Gastroesophageal sphincter (tissue), 3 donors: ENCODE measurements around the gene C3.
"Not testable (repeated sequence)": the region's sequence is repeated elsewhere in the genome, so short reads cannot be mapped to it uniquely, and the experiment has no call there.

Source experiments
- POLR2AphosphoS5 ChIP-seq: sonication (generic); formaldehyde crosslinking; IDR thresholded peaks from one replicate; pipeline ENCODE4 v1.6.1; 2017; ENCODE audit warnings: antibody characterized with exemption
- TF ChIP-seq, protein P1 (sequence below), 4 experiments: fragments of 200-600 bp in 2 of 4; fragments of 450-650 bp in 2 of 4; sonication (generic) in 1 of 4; IDR thresholded peaks; one replicate each; pipeline ENCODE4 v1.5.1; 2017 to 2019; ENCODE audit warnings: antibody characterized with exemption in 4 of 4, mild to moderate bottlenecking in 2 of 4, moderate library complexity in 2 of 4

DNA sequence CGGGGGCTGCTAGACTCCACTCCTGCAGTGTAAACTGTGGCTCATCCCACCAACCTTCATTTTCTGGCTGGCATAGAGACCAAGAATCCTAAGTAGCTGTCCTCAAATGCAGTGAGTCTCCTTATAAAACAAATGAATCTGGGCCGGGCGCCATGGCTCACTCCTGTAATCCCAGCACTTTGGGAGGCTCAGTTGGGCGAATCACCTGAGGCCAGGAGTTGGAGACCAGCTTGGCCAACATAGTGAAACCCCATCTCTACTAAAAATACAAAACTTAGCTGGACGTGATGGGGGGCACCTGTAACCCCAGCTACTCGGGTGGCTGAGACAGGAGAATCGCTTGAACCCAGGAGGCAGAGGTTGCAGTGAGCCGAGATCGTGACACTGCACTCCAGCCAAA lies 80.1 kb downstream of the C3 start:
- TF ChIP-seq, protein P1, sequence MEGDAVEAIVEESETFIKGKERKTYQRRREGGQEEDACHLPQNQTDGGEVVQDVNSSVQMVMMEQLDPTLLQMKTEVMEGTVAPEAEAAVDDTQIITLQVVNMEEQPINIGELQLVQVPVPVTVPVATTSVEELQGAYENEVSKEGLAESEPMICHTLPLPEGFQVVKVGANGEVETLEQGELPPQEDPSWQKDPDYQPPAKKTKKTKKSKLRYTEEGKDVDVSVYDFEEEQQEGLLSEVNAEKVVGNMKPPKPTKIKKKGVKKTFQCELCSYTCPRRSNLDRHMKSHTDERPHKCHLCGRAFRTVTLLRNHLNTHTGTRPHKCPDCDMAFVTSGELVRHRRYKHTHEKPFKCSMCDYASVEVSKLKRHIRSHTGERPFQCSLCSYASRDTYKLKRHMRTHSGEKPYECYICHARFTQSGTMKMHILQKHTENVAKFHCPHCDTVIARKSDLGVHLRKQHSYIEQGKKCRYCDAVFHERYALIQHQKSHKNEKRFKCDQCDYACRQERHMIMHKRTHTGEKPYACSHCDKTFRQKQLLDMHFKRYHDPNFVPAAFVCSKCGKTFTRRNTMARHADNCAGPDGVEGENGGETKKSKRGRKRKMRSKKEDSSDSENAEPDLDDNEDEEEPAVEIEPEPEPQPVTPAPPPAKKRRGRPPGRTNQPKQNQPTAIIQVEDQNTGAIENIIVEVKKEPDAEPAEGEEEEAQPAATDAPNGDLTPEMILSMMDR (IDR thresholded peaks at IDR 0.05), result not testable (repeated sequence)
- not testable (repeated sequence) for TF ChIP-seq POLR2AphosphoS5
